ENCODE data around the gene ARHGAP1.

Gene ARHGAP1

GRCh38 chr11:46640036-46640788 is 60.2 kb downstream of the ARHGAP1 start:
- no peak overlapping the region for H3K4me3 Mint-ChIP-seq
- H3K27me3 Mint-ChIP-seq = no peaks in the 10 kb centered on the region
- H3K36me3 Mint-ChIP-seq = peaks cover 22 to 26% of the 10 kb centered on the region in 2 donors
- DNase-seq (no peak), ATAC-seq (replicated peaks) (no peak)
- H3K27ac Mint-ChIP-seq = no peak overlapping the region
- no peaks in the 10 kb centered on the region for H3K9me3 Mint-ChIP-seq
- no peaks in the 10 kb centered on the region for H3K4me1 Mint-ChIP-seq

- no peaks in the 10 kb centered on the region for H3K9me3 Mint-ChIP-seq
- no peaks in the 10 kb centered on the region for H3K27me3 Mint-ChIP-seq
- peaks cover 21 to 26% of the 10 kb centered on the region in 2 donors for H3K36me3 Mint-ChIP-seq
- ATAC-seq (replicated peaks) = no peak
- no peaks in the 10 kb centered on the region for H3K4me1 Mint-ChIP-seq
- DNase-seq = no peak
- no peak overlapping the region for H3K27ac Mint-ChIP-seq
- no peak overlapping the region for H3K4me3 Mint-ChIP-seq
Measured at GRCh38 chr11:46639197-46639839, 61.1 kb downstream of the ARHGAP1 start.

GRCh38 chr11:46637546-46637945 is 62.9 kb downstream of the ARHGAP1 start:
- Mint-ChIP-seq H3K27ac (no peak overlapping the region), H3K4me1 (no peaks in the 10 kb centered on the region), H3K36me3 (peaks cover 16 to 20% of the 10 kb centered on the region in 2 donors), H3K27me3 (no peaks in the 10 kb centered on the region), H3K9me3 (no peaks in the 10 kb centered on the region), H3K4me3 (no peak overlapping the region)
- DNase-seq (no peak), ATAC-seq (replicated peaks) (no peak)

GRCh38 chr11:46635557-46636139 is 64.8 kb downstream of the ARHGAP1 start:
- no peak overlapping the region for H3K4me3 Mint-ChIP-seq
- no peaks in the 10 kb centered on the region for H3K9me3 Mint-ChIP-seq
- peaks cover 0 to 2% of the 10 kb centered on the region in 2 donors for H3K4me1 Mint-ChIP-seq
- no peaks in the 10 kb centered on the region for H3K27me3 Mint-ChIP-seq
- ATAC-seq (replicated peaks) (no peak), DNase-seq (no peak)
- H3K27ac Mint-ChIP-seq = no peak overlapping the region
- H3K36me3 Mint-ChIP-seq = peaks cover 20 to 21% of the 10 kb centered on the region in 2 donors

- H3K4me3 Mint-ChIP-seq = no peak overlapping the region
- peaks cover 7% of the 10 kb centered on the region in 2 donors for H3K4me1 Mint-ChIP-seq
- no peak for ATAC-seq (replicated peaks)
- H3K27ac Mint-ChIP-seq = no peak overlapping the region
- H3K27me3 Mint-ChIP-seq = no peaks in the 10 kb centered on the region
- no peak for DNase-seq
- peaks cover 18 to 19% of the 10 kb centered on the region in 2 donors for H3K36me3 Mint-ChIP-seq
- no peaks in the 10 kb centered on the region for H3K9me3 Mint-ChIP-seq
Measured at GRCh38 chr11:46633291-46634217, 66.9 kb downstream of the ARHGAP1 start.

GRCh38 chr11:46632502-46632901 is 67.9 kb downstream of the ARHGAP1 start:
- no peaks in the 10 kb centered on the region for H3K9me3 Mint-ChIP-seq
- no peaks in the 10 kb centered on the region for H3K27me3 Mint-ChIP-seq
- no peak overlapping the region for H3K27ac Mint-ChIP-seq
- ATAC-seq (replicated peaks) (no peak), DNase-seq (no peak)
- H3K4me1 Mint-ChIP-seq = peaks cover 7% of the 10 kb centered on the region in 2 donors
- peaks cover 15 to 16% of the 10 kb centered on the region in 2 donors for H3K36me3 Mint-ChIP-seq
- no peak overlapping the region for H3K4me3 Mint-ChIP-seq

- DNase-seq = no peak
- H3K9me3 Mint-ChIP-seq = no peaks in the 10 kb centered on the region
- no peak for ATAC-seq (replicated peaks)
- no peak overlapping the region for H3K27ac Mint-ChIP-seq
- H3K4me1 Mint-ChIP-seq = peaks cover 7% of the 10 kb centered on the region in 2 donors
- no peak overlapping the region for H3K4me3 Mint-ChIP-seq
- no peaks in the 10 kb centered on the region for H3K27me3 Mint-ChIP-seq
- H3K36me3 Mint-ChIP-seq = peaks cover 15 to 16% of the 10 kb centered on the region in 2 donors
Measured at GRCh38 chr11:46631676-46632075, 68.7 kb downstream of the ARHGAP1 start.

- ATAC-seq (replicated peaks) (no peak), DNase-seq (no peak)
- Mint-ChIP-seq H3K27ac (no peak overlapping the region), H3K4me1 (peaks cover 9 to 10% of the 10 kb centered on the region in 2 donors), H3K36me3 (peaks cover 21 to 23% of the 10 kb centered on the region in 2 donors), H3K9me3 (no peaks in the 10 kb centered on the region), H3K4me3 (no peak overlapping the region), H3K27me3 (no peaks in the 10 kb centered on the region)
Measured at GRCh38 chr11:46630237-46630636, 70.2 kb downstream of the ARHGAP1 start.

- DNase-seq (no peak), ATAC-seq (replicated peaks) (no peak)
- no peaks in the 10 kb centered on the region for H3K27me3 Mint-ChIP-seq
- no peaks in the 10 kb centered on the region for H3K9me3 Mint-ChIP-seq
- H3K36me3 Mint-ChIP-seq = peaks cover 27 to 30% of the 10 kb centered on the region in 2 donors
- H3K4me3 Mint-ChIP-seq = no peak overlapping the region
- H3K4me1 Mint-ChIP-seq = peaks cover 12% of the 10 kb centered on the region in 2 donors
- no peak overlapping the region for H3K27ac Mint-ChIP-seq
Measured at GRCh38 chr11:46628961-46629360, 71.5 kb downstream of the ARHGAP1 start.

Data from stimulated activated naive B cell treated with anti-CD40 and anti-IgM and Interleukin-4, amounts not matched to agents 10 μg/mL and 1 μg/mL and 100 μg/mL, for 72 hours (primary cell).